DOHH2 (cell line): ENCODE measurements around the gene AGRN.
"Not testable (repeated sequence)": the region's sequence is repeated elsewhere in the genome, so short reads cannot be mapped to it uniquely, and the experiment has no call there.

ENCODE experiments used
- H3F3A ChIP-seq: fragments of 200-600 bp; sonication (generic), shearing (Covaris generic); 2 replicates; pipeline ENCODE4 v1.6.0; 2016; ENCODE audit warnings: antibody characterized with exemption, mild to moderate bottlenecking; ENCODE audit not compliant: control insufficient read depth, insufficient read depth
- H3K27ac ChIP-seq: fragments of 200-600 bp; sonication (generic); 2 replicates; pipeline ENCODE4 v1.5.1; 2014; ENCODE audit warnings: low read depth, mild to moderate bottlenecking, low read length, moderate library complexity
- H3K27me3 ChIP-seq: fragments of 200-600 bp; sonication (generic); 2 replicates; pipeline ENCODE4 v1.6.1; 2014; ENCODE audit warnings: mild to moderate bottlenecking, low read length, mixed read lengths; ENCODE audit not compliant: control insufficient read depth
- H3K36me3 ChIP-seq: fragments of 200-600 bp; sonication (generic); 2 replicates; pipeline ENCODE4 v1.6.1; 2014; ENCODE audit warnings: mild to moderate bottlenecking, low read length, moderate library complexity, mixed read lengths; ENCODE audit not compliant: control insufficient read depth
- H3K4me1 ChIP-seq: fragments of 200-600 bp; sonication (generic); 2 replicates; pipeline ENCODE4 v1.6.1; 2014; ENCODE audit warnings: mild to moderate bottlenecking, low read length, mixed read lengths; ENCODE audit not compliant: control insufficient read depth
- H3K4me2 ChIP-seq: fragments of 200-600 bp; sonication (generic); 2 replicates; pipeline ENCODE4 v1.6.0; 2014; ENCODE audit warnings: mild to moderate bottlenecking, low read length, moderate library complexity
- H3K4me3 ChIP-seq: fragments of 200-600 bp; sonication (generic); 2 replicates; pipeline ENCODE4 v1.5.1; 2014; ENCODE audit warnings: mild to moderate bottlenecking, low read length, mixed read lengths
- H3K79me2 ChIP-seq: fragments of 200-600 bp; sonication (generic); 2 replicates; pipeline ENCODE4 v1.6.1; 2014; ENCODE audit warnings: mild to moderate bottlenecking, low read length, mixed read lengths; ENCODE audit not compliant: control insufficient read depth
- H3K9me2 ChIP-seq: fragments of 200-600 bp; sonication (generic); replicated peaks from 2 replicates; pipeline ENCODE4 v1.6.1; 2014; ENCODE audit warnings: mild to moderate bottlenecking, low read length, mixed read lengths; ENCODE audit not compliant: control insufficient read depth
- H3K9me3 ChIP-seq: fragments of 200-600 bp; sonication (generic); 2 replicates; pipeline ENCODE4 v1.6.1; 2014; ENCODE audit warnings: antibody characterized with exemption, low read length, mixed read lengths; ENCODE audit not compliant: control insufficient read depth, insufficient read depth
- H4K20me1 ChIP-seq: fragments of 200-600 bp; sonication (generic); 2 replicates; pipeline ENCODE4 v1.6.0; 2014; ENCODE audit warnings: low read depth, mild to moderate bottlenecking, antibody characterized with exemption, low read length, moderate library complexity; ENCODE audit not compliant: control insufficient read depth, insufficient read depth
- CTCF ChIP-seq: fragments of 200-600 bp; sonication (generic); IDR thresholded peaks from one replicate; pipeline ENCODE4 v1.5.1; 2014; ENCODE audit warnings: antibody characterized with exemption, mild to moderate bottlenecking, low read depth, low read length; ENCODE audit not compliant: poor library complexity, severe bottlenecking
- EZH2phosphoT487 ChIP-seq: fragments of 200-600 bp; sonication (generic); IDR thresholded peaks from 2 replicates; pipeline ENCODE4 v1.6.1; 2017; ENCODE audit warnings: borderline replicate concordance, mild to moderate bottlenecking, antibody characterized with exemption, low read length, moderate library complexity, mixed read lengths

Gene AGRN

GRCh38 chr1:985126-985525 lies 34.8 kb upstream of the AGRN start:
- H3K9me3 ChIP-seq, result no peaks in the 10 kb centered on the region
- H3K4me2 ChIP-seq, result no peak overlapping the region
- peaks cover 17% of the 10 kb centered on the region for H3K27me3 ChIP-seq
- H3K36me3 ChIP-seq, result no peaks in the 10 kb centered on the region
- H3K27ac ChIP-seq, result no peak overlapping the region
- no peaks in the 10 kb centered on the region for H3K79me2 ChIP-seq
- no peaks in the 10 kb centered on the region for H3F3A ChIP-seq
- H3K4me3 ChIP-seq, result no peak overlapping the region
- no peaks in the 10 kb centered on the region for H4K20me1 ChIP-seq
- H3K4me1 ChIP-seq, result no peaks in the 10 kb centered on the region
- TF ChIP-seq EZH2phosphoT487 (no peak), CTCF (no peak)
- H3K9me2 ChIP-seq, result no peaks in the 10 kb centered on the region

- not testable (repeated sequence) for H3K79me2 ChIP-seq, H3K9me2 ChIP-seq, H3K4me3 ChIP-seq, H3K4me1 ChIP-seq, H3K4me2 ChIP-seq, H3K9me3 ChIP-seq, H4K20me1 ChIP-seq, H3F3A ChIP-seq, H3K27ac ChIP-seq, H3K36me3 ChIP-seq
- peaks cover 17% of the 10 kb centered on the region for H3K27me3 ChIP-seq
These were observed 31.9 kb upstream of the AGRN start for GRCh38 chr1:988061-988460.

GRCh38 chr1:991275-991674 lies 28.6 kb upstream of the AGRN start:
- H3K27me3 ChIP-seq, result peaks cover 22% of the 10 kb centered on the region
- H3K79me2 ChIP-seq, H3K4me2 ChIP-seq: not testable (repeated sequence)

GRCh38 chr1:991895-992294 lies 28.0 kb upstream of the AGRN start:
- H3K4me1 ChIP-seq, result no peaks in the 10 kb centered on the region
- no peaks in the 10 kb centered on the region for H3K36me3 ChIP-seq
- no peaks in the 10 kb centered on the region for H3F3A ChIP-seq
- H3K27me3 ChIP-seq, result peaks cover 19% of the 10 kb centered on the region
- TF ChIP-seq CTCF, result no peak
- TF ChIP-seq EZH2phosphoT487, result no peak
- no peak overlapping the region for H3K4me2 ChIP-seq
- H3K27ac ChIP-seq, result no peak overlapping the region
- H3K9me2 ChIP-seq, result no peaks in the 10 kb centered on the region
- no peaks in the 10 kb centered on the region for H3K9me3 ChIP-seq
- H3K79me2 ChIP-seq, result no peaks in the 10 kb centered on the region
- no peaks in the 10 kb centered on the region for H4K20me1 ChIP-seq
- H3K4me3 ChIP-seq, result no peak overlapping the region

More at GRCh38 chr1:991275-991674, 28.6 kb upstream of the AGRN start:
- H3K4me3 ChIP-seq, H3K9me2 ChIP-seq, H3K27ac ChIP-seq, H3K36me3 ChIP-seq, H3F3A ChIP-seq, H3K4me1 ChIP-seq, H4K20me1 ChIP-seq, H3K9me3 ChIP-seq: not testable (repeated sequence)

GRCh38 chr1:992362-992761 lies 27.6 kb upstream of the AGRN start:
- no peaks in the 10 kb centered on the region for H3K4me1 ChIP-seq
- H3F3A ChIP-seq, result no peaks in the 10 kb centered on the region
- no peaks in the 10 kb centered on the region for H3K36me3 ChIP-seq
- no peak for TF ChIP-seq CTCF
- no peak overlapping the region for H3K27ac ChIP-seq
- H3K4me3 ChIP-seq, result no peak overlapping the region
- H3K79me2 ChIP-seq, result no peaks in the 10 kb centered on the region
- peaks cover 19% of the 10 kb centered on the region for H3K27me3 ChIP-seq
- H3K4me2 ChIP-seq, result no peak overlapping the region
- H4K20me1 ChIP-seq, result no peaks in the 10 kb centered on the region
- H3K9me3 ChIP-seq, result no peaks in the 10 kb centered on the region
- no peaks in the 10 kb centered on the region for H3K9me2 ChIP-seq
